ENCODE data around the gene MATK.
A peak's percentile ranks its signal among the peaks of the same experiment; 100 is the strongest.
"Not testable (repeated sequence)": the region's sequence is repeated elsewhere in the genome, so short reads cannot be mapped to it uniquely, and the experiment has no call there.

MATK gene

DNA sequence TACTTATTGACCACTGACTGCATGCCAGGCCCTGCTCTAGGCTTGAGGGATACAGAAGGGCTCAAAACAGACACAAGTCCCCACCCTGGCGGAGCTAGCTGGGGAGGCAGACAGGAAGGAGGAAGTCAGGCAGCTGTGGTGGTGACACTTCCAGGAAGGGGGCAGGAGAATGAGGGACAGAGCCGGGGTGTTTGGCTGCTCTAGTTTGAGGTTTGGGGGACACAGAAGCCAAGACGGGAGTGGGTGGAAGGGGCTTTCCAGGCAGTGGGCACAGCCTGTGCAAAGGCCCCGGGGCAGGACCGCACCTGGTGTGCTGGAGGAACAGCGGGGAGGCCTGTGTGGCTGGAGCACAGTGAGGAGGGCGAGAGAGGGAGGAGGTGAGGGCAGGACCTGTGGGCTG lies 19.7 kb downstream of the MATK start:
- Histone ChIP-seq H3K4me1 (ENCODE audit: insufficient read depth, low read length) (no peaks in the 10 kb centered on the region), H3K27ac (ENCODE audit: low read depth, low read length) (no peak overlapping the region), H3K4me3 (ENCODE audit: low read length) (no peak overlapping the region), H3K36me3 (ENCODE audit: insufficient read depth, low read length) (peaks cover 18% of the 10 kb centered on the region), H3K9ac (ENCODE audit: low read depth, low read length) (no peak overlapping the region), H3K9me3 (ENCODE audit: insufficient read depth, low read depth, low read length) (no peaks in the 10 kb centered on the region), H3K27me3 (ENCODE audit: insufficient read depth, low read length) (no peaks in the 10 kb centered on the region)
- WGBS: 89% methylated on average over 7 of the region's 7 CpGs

GRCh38 chr19:3765757-3766156 lies 20.4 kb downstream of the MATK start:
- H3K4me1 ChIP-seq (ENCODE audit: insufficient read depth, low read length); H3K27ac ChIP-seq (ENCODE audit: low read depth, low read length); H3K27me3 ChIP-seq (ENCODE audit: insufficient read depth, low read length); H3K4me3 ChIP-seq (ENCODE audit: low read length); H3K9me3 ChIP-seq (ENCODE audit: insufficient read depth, low read depth, low read length); H3K9ac ChIP-seq (ENCODE audit: low read depth, low read length): not testable (repeated sequence)
- H3K36me3 ChIP-seq (ENCODE audit: insufficient read depth, low read length): peaks cover 18% of the 10 kb centered on the region
- WGBS: 91% methylated on average over 5 of the region's 5 CpGs

DNA sequence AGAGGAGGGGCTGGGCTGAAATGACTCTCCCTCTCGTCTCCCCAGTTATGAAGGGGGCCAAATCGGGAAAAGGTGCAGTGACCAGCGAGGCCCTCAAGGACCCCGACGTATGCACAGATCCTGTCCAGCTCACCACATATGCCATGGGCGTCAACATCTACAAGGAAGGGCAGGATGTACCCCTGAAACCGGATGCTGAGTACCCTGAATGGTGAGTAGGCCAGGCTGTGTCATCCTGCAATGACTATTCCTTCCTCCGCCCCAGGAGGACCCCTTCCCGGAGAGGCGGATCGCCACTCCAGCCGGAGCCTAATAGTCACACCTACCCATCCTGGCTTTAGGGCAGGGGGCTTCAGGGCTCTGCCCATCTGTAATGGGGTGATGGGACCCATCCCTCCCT lies 21.1 kb downstream of the MATK start:
- Histone ChIP-seq H3K9me3 (ENCODE audit: insufficient read depth, low read depth, low read length) (no peaks in the 10 kb centered on the region), H3K27me3 (ENCODE audit: insufficient read depth, low read length) (no peaks in the 10 kb centered on the region), H3K4me3 (ENCODE audit: low read length) (no peak overlapping the region), H3K9ac (ENCODE audit: low read depth, low read length) (no peak overlapping the region), H3K27ac (ENCODE audit: low read depth, low read length) (no peak overlapping the region), H3K36me3 (ENCODE audit: insufficient read depth, low read length) (peaks cover 18% of the 10 kb centered on the region), H3K4me1 (ENCODE audit: insufficient read depth, low read length) (no peaks in the 10 kb centered on the region)
- 97% methylated on average over 12 of the region's 12 CpGs for WGBS

DNA sequence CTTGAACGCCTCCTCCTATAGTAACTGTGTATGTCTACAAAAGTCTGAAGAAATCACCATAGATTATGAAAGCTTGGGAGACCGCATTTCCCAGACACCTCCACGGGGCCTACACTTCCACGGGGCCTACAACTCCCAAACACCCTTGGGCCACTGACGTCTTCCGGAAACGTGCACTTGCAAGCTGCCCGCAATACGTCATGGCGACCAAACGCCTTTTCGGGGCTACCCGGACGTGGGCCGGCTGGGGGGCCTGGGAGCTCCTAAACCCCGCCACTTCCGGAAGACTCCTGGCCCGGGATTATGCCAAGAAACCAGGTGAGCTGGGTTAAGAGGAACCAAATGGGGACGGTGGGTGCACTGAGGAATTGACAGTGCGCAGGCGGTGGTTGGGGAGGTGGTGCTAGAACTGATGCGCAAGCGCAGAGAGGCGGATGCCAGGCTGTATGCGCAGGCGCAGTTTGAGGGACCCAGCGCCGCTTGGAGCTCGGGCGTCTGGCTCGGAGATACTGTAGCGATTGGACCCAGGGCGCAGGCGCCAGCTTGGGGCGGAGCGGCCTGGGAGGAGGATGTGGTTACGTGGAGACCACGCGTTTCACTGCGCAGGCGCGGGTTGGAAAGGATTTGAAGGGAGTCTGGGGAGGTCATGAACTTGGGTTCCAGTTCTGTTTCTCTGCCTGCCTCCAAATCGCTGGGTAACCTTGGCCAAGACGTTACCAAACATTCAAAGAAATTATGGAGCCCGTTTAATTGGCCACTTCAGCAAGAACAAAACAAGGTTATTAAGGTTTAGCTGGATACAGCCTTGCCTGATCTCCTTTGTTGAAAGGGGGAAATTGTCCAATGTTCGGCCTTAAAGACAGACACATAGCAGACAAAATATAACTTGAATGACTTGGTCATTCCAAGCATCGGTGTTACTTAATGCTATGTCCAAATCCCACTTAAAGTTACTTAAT lies 23.4 kb downstream of the MATK start, which contains the start of gene MRPL54:
Gene MRPL54, plus strand, starts transcription at position 182 of the 959 bp plus-strand sequence. Its CDS starts 19 bp downstream, at position 201.
- WGBS: 5% methylated on average over 47 of the region's 47 CpGs
- peak within 1 kb of the TSS; percentile 94 for H3K27ac ChIP-seq (ENCODE audit: low read depth, low read length)

DNA sequence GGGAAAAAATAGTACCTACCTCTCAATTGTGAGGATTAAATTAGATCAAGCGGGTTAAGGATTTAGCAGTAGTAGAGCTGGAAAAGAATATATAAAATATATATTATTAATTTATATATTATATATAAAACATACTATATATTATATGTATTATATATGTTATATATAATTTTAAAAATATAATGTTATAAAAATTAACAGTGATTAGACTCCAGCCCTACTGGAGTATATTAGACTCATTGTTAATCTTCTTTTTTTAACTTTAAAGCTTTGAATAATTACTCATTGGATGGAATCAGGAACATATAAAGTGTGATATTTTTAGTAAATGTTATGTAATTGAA lies 24.1 kb downstream of the MATK start:
- Histone ChIP-seq H3K9me3 (ENCODE audit: insufficient read depth, low read depth, low read length) (no peaks in the 10 kb centered on the region), H3K36me3 (ENCODE audit: insufficient read depth, low read length) (peaks cover 25% of the 10 kb centered on the region), H3K4me1 (ENCODE audit: insufficient read depth, low read length) (no peaks in the 10 kb centered on the region), H3K27me3 (ENCODE audit: insufficient read depth, low read length) (no peaks in the 10 kb centered on the region), H3K9ac (ENCODE audit: low read depth, low read length) (no peak overlapping the region), H3K27ac (ENCODE audit: low read depth, low read length) (no peak overlapping the region), H3K4me3 (ENCODE audit: low read length) (peak overlapping the region; percentile 80)
- no CpG with 5 or more reads among the region's 1 CpG for WGBS

More for the DNA sequence above, 23.4 kb downstream of the MATK start, which contains the start of gene MRPL54:
- Histone ChIP-seq H3K36me3 (ENCODE audit: insufficient read depth, low read length) (peaks cover 27% of the 10 kb centered on the region), H3K9me3 (ENCODE audit: insufficient read depth, low read depth, low read length) (no peaks in the 10 kb centered on the region), H3K4me1 (ENCODE audit: insufficient read depth, low read length) (no peaks in the 10 kb centered on the region), H3K9ac (ENCODE audit: low read depth, low read length) (peak within 1 kb of the TSS; percentile 84), H3K27me3 (ENCODE audit: insufficient read depth, low read length) (no peaks in the 10 kb centered on the region), H3K4me3 (ENCODE audit: low read length) (peak within 1 kb of the TSS; percentile 81)

GRCh38 chr19:3761382-3762129 lies 24.6 kb downstream of the MATK start, which contains the start of gene APBA3:
Gene APBA3 (minus strand): TSS chr19:3761692. CDS start chr19:3760264, 1,428 bp downstream.
- H3K9ac ChIP-seq (ENCODE audit: low read depth, low read length): peak within 1 kb of the TSS; percentile 84
- 9% methylated on average over 45 of the region's 45 CpGs for WGBS
- peaks cover 27% of the 10 kb centered on the region for H3K36me3 ChIP-seq (ENCODE audit: insufficient read depth, low read length)
- H3K4me1 ChIP-seq (ENCODE audit: insufficient read depth, low read length): no peaks in the 10 kb centered on the region
- H3K9me3 ChIP-seq (ENCODE audit: insufficient read depth, low read depth, low read length): no peaks in the 10 kb centered on the region
- H3K27ac ChIP-seq (ENCODE audit: low read depth, low read length): peak within 1 kb of the TSS; percentile 94
- H3K27me3 ChIP-seq (ENCODE audit: insufficient read depth, low read length): no peaks in the 10 kb centered on the region
- H3K4me3 ChIP-seq (ENCODE audit: low read length): peak within 1 kb of the TSS; percentile 81

- 47% methylated on average over 7 of the region's 7 CpGs for WGBS
- H3K4me3 ChIP-seq (ENCODE audit: low read length): peak overlapping the region; percentile 81
- no peak overlapping the region for H3K27ac ChIP-seq (ENCODE audit: low read depth, low read length)
- H3K27me3 ChIP-seq (ENCODE audit: insufficient read depth, low read length): no peaks in the 10 kb centered on the region
- no peaks in the 10 kb centered on the region for H3K4me1 ChIP-seq (ENCODE audit: insufficient read depth, low read length)
- H3K9ac ChIP-seq (ENCODE audit: low read depth, low read length): peak overlapping the region; percentile 77
- no peaks in the 10 kb centered on the region for H3K9me3 ChIP-seq (ENCODE audit: insufficient read depth, low read depth, low read length)
- peaks cover 24% of the 10 kb centered on the region for H3K36me3 ChIP-seq (ENCODE audit: insufficient read depth, low read length)
Measured at GRCh38 chr19:3760871-3761361, 25.3 kb downstream of the MATK start.

- 94% methylated on average over 19 of the region's 19 CpGs for WGBS
- Histone ChIP-seq H3K4me3 (ENCODE audit: low read length) (no peak overlapping the region), H3K4me1 (ENCODE audit: insufficient read depth, low read length) (no peaks in the 10 kb centered on the region), H3K36me3 (ENCODE audit: insufficient read depth, low read length) (peaks cover 21% of the 10 kb centered on the region), H3K9me3 (ENCODE audit: insufficient read depth, low read depth, low read length) (no peaks in the 10 kb centered on the region), H3K9ac (ENCODE audit: low read depth, low read length) (no peak overlapping the region), H3K27me3 (ENCODE audit: insufficient read depth, low read length) (no peaks in the 10 kb centered on the region), H3K27ac (ENCODE audit: low read depth, low read length) (no peak overlapping the region)
Measured at GRCh38 chr19:3759482-3760254, 26.5 kb downstream of the MATK start.

- 96% methylated on average over 13 of the region's 13 CpGs for WGBS
- H3K36me3 ChIP-seq (ENCODE audit: insufficient read depth, low read length): peaks cover 21% of the 10 kb centered on the region
- not testable (repeated sequence) for H3K4me3 ChIP-seq (ENCODE audit: low read length); H3K9ac ChIP-seq (ENCODE audit: low read depth, low read length); H3K9me3 ChIP-seq (ENCODE audit: insufficient read depth, low read depth, low read length); H3K27ac ChIP-seq (ENCODE audit: low read depth, low read length); H3K4me1 ChIP-seq (ENCODE audit: insufficient read depth, low read length); H3K27me3 ChIP-seq (ENCODE audit: insufficient read depth, low read length)
Measured at GRCh38 chr19:3758297-3758696, 27.9 kb downstream of the MATK start.

DNA sequence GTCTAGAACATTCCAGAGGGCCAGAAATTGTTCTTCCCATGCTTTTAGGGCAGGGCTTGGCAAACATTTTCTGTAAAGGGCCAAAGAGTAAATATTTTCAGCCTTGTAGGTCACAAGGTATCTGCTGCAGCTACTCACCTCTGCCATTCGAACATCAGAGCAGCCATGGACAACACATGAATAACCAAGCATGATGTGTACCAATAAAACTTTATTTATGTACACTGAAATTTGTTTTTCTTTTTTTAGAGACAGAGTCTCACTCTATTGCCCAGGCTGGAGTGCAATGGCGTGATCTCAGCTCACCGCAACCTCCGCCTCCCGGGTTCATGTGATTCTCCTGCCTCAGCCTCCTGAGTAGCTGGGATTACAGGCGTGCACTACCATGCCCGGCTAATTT lies 28.5 kb downstream of the MATK start:
- WGBS: 96% methylated on average over 7 of the region's 7 CpGs
- H3K27me3 ChIP-seq (ENCODE audit: insufficient read depth, low read length); H3K4me1 ChIP-seq (ENCODE audit: insufficient read depth, low read length); H3K9ac ChIP-seq (ENCODE audit: low read depth, low read length); H3K9me3 ChIP-seq (ENCODE audit: insufficient read depth, low read depth, low read length); H3K27ac ChIP-seq (ENCODE audit: low read depth, low read length); H3K4me3 ChIP-seq (ENCODE audit: low read length): not testable (repeated sequence)
- peaks cover 21% of the 10 kb centered on the region for H3K36me3 ChIP-seq (ENCODE audit: insufficient read depth, low read length)
